H1 (cell line): ENCODE data around the gene F7. TPM values are rescaled to one million over a fixed set of nuclear protein-coding genes. Genes with fewer than 3 reads are reported as not detected.

Source experiments
- JUN ChIP-seq: IDR thresholded peaks from 2 replicates; pipeline ENCODE4 v1.6.1; 2011; ENCODE audit warnings: low read depth, mild to moderate bottlenecking, improper control_type of control experiment, low read length
- polyA plus RNA-seq, 7 experiments: library from polyadenylated mRNA; depleted of rRNA in 3 of 7; stranded (reverse) in 5 of 7; unstranded in 2 of 7; fragments of >200 nt in 5 of 7; fragments of 200-250 nt in 2 of 7; gene quantifications; 1 replicate in 5 of 7; 2 replicates in 1 of 7; 4 replicates in 1 of 7; pipeline versions ENCODE4 v1.2.1 to v1.2.3, GENCODE V29; 2011 to 2013; ENCODE audit warnings: missing spikeins in 2 of 7, mixed read lengths in 2 of 7
- total RNA-seq: library from RNA; stranded (reverse); fragmentation: NEBNext Ultra II Directional; extraction: Animal tissue kit (Norgen Biotek cat#: 25700); gene quantifications from 2 replicates; pipeline ENCODE4 v1.2.1, GENCODE V29; 2021

F7 gene
- total and polyA plus RNA-seq, 2 of the 8 experiments (the other 6 are each of a cell fraction or from before 2014, with no cell fraction given) = 0.43 to 0.98 TPM

DNA sequence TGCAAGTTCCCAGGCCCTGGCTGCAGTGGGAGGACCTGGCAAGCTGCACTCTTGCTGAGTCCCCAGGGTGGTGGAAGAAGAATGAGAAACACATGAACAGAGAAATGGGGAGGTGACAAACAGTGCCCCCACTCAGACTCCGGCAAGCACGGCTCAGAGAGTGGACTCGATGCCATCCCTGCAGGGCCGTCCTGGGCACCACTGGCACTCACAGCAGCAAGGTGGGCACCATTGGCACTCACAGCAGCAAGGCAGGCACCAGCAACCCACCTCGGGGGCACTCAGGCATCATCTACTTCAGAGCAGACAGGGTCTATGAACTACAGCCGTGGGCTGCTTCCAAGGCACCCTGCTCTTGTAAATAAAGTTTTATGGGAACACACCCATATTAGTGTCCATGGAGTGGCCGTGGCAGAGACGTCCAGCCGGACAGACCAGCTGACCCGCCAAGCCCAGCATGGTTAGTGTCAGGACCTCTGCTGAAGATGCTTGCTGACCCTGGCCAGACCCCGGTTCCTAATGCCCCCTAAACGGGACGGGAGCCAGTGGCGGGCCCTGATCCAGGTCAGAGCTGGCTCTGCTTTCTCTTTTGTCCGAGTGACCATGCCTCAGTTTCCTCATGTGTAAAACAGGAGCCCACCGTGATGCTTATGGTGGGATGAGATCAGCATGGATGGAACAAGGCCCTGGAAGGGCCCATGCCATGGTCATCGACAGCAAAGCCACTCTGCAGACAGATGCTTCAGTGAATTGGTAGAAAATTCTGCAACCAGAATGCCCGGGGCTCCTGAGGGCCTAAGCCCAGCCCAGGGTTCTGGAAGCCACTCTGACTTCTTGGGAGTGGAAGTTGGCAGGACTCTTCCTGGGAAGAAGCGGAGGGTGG is 14.9 kb downstream of the F7 start (continued):
- no peak for TF ChIP-seq JUN
